ENCODE data around the gene PTGFRN.

Gene PTGFRN

GRCh38 chr1:117025568-117025967 lies 115.9 kb downstream of the PTGFRN start:
- in situ Hi-C loops (cut with MboI; ENCODE audit: low sequenced_read_pairs), result no loop called here

DNA sequence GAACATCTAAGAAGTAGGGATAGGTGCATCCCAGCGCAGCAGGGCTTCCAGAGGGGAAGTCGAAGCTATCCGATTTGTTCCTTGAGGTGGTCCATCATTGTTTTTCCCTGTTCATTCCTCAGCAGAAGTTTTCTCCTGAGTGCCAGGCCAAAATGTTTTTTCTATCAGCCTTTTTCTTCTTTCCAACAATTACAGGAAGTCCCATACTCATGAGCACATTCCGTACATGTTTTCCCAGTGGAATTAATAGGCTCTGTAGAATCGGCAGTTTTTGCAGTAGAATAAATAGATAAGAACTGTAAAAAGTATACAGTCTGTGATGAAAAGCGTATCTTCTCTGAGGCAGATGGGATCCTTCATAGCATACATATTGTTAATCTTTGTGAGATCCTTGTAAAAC lies 116.6 kb downstream of the PTGFRN start:
- in situ Hi-C loops (cut with MboI; ENCODE audit: low sequenced_read_pairs), result no loop called here

- in situ Hi-C loops (cut with MboI; ENCODE audit: low sequenced_read_pairs), result no loop called here
Measured at GRCh38 chr1:117029685-117030084, 120.0 kb downstream of the PTGFRN start.

DNA sequence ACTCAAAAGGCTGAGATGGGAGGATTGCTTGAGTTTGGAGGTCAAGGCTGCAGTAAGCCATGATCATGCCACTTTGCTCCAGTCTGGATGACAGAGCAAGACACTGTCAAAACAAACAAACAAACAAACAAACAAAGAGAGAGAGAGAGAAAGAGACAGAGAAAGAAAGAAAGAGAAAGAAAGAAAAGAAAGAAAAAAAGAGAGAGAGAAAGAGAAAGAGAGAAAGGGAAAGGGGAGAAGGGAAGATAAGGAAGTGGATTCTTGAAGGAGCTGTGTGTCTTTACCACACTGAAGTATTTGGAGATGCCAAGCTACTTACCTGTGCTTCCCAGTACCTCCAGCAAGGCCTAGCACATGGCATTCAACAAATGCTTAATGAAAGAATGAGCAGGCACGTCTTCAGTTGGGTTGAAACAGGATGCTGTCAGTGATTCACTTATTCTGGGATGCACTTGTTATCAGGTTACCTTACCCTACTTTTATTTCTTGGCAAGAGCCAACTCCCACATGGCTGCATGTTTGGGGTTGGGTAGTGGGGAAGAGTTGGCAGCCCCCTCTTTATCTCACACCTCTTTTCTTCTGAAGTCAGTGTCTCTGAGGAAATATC lies 120.7 kb downstream of the PTGFRN start:
- in situ Hi-C loops (cut with MboI; ENCODE audit: low sequenced_read_pairs), result no loop called here

DNA sequence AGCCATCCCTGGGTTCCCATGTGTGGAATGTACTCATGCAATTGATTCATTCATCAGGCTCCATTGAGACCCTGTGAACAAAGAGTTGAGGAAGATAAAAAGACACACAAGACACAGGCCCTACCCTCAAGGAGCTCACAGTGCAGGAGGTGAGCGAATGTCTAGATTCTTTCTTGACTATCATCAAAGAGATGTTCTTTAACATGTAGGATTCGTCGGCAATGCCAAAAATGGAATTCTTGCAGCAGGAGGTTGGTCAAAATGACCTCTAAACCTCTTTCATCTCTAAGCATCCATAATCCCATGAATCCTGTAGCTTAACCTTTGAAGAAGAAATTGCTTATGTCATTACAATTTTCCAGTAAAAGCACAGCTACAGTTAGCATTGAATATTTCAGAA lies 122.5 kb downstream of the PTGFRN start:
- in situ Hi-C loops (cut with MboI; ENCODE audit: low sequenced_read_pairs), result no loop called here

- in situ Hi-C loops (cut with MboI; ENCODE audit: low sequenced_read_pairs), result no loop called here
Measured at GRCh38 chr1:117032681-117033539, 123.2 kb downstream of the PTGFRN start.

DNA sequence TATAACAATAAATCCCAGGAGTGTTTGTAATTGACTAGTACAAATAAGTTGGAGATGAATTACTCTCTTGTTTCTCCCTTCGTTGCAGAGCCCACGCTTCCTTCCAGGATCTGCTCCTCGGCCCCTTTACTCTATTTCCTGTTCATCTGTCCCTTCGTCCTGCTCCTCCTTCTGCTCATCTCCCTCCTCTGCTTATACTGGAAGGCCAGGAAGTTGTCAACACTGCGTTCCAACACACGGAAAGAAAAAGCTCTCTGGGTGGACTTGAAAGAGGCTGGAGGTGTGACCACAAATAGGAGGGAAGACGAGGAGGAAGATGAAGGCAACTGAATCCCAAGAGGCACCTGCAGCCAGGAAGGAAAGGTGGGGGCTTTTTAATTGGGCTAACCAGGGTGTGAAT lies 124.1 kb downstream of the PTGFRN start:
- in situ Hi-C loops (cut with MboI; ENCODE audit: low sequenced_read_pairs), result no loop called here

DNA sequence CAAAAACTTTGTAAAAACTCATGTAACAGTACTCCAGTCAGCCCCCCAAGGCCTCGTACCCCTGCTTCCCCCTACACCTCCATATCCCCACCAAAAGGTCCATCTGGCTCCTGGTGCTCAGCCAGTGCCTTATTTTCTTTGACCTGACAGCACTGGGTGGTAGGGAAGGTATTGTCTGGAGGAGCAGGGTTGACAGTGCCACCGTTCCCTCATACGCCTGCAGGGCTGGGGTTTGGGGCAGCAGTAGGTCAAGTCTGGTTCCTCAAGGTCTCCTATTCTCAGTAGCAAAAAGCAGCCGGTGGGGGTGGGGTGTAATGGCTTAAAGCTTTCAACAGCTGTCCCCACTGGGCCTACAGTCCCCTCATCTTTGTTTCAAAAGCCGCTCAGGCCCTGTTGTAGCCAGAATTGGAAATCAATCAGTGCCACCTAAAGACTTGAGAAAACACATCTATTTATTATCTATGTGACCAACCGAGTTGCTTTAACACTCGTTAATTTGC lies 125.1 kb downstream of the PTGFRN start:
- in situ Hi-C loops (cut with MboI; ENCODE audit: low sequenced_read_pairs), result no loop called here

DNA sequence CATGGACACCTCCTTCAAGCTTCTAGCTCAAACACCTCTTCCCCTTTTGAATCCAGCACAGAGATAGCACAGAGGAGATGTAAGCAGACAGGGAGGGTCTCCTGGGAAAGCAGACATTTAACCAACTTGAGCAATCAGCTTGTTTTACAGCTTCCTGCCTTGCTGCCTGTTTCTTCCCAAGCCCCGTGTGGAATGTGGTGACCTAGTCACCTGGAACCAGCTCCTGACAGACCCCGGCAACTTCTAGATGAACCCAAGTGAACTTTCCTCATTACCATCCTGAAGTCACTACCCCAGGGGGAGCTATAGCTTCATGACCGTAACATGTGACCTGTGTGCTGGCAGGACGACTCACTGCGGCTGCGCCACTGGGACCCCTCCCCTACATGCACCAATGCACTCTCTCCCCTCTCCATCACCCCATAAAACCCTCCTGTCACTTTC lies 126.3 kb downstream of the PTGFRN start:
- in situ Hi-C loops (cut with MboI; ENCODE audit: low sequenced_read_pairs), result no loop called here

DNA sequence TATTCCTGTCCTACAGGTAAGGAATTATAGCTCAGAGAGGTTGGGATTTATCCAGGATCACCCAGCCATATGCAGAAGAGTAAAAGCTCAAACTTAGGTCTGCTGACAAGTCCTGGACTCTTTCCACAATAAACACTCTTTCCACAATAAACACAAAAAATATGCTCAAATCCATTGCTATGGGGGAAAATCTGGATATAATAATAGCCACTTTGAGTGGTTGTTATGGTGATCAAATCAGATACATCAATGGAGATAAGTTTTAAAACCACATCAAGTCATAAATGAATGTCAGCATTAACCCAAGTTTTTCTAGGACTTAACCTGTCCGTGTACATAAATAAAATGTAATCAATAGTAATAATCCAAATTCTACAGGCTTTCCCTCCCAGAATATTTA lies 128.1 kb downstream of the PTGFRN start:
- in situ Hi-C loops (cut with MboI; ENCODE audit: low sequenced_read_pairs), result no loop called here

DNA sequence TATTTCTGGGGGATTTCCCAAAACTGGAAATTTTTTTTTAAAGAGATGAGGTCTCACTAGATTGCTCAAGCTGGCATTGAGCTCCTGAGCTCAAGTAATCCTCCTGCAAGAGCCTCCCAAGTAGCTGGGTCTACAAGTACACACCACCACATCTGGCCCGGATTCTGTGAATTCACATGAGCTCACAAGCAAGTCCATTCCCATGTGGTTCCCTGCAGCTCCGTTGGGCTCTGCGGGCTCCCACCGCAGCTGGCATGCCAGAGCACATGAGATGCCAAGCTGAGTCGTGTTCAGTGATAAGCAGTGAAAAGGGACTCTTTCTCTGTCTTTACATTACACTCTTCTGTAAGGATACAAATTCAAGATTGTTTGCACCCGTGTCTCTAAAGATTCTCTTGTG lies 128.5 kb downstream of the PTGFRN start:
- in situ Hi-C loops (cut with MboI; ENCODE audit: low sequenced_read_pairs), result no loop called here

Data from HL-60/S4 (cell line).